Ascending aorta (tissue), 2 donors: ENCODE data around the gene CRTAP. TPM values are rescaled to one million over a fixed set of nuclear protein-coding genes. Genes with fewer than 3 reads are reported as not detected.
"Not testable (repeated sequence)": the region's sequence is repeated elsewhere in the genome, so short reads cannot be mapped to it uniquely, and the experiment has no call there.

Source experiments
- DNase-seq, 2 donors: peaks; one replicate each; pipeline ENCODE4 v3.0.0-alpha.2; 2019; ENCODE audit warnings: low spot score in 2 of 2
- H3K27ac ChIP-seq, 2 donors: fragments of 200-600 bp; sonication (generic); one replicate each; pipeline ENCODE4 v1.5.1; 2016 to 2017; ENCODE audit warnings: mild to moderate bottlenecking in 1 of 2
- H3K27me3 ChIP-seq: fragments of 200-600 bp; sonication (generic); one replicate; pipeline ENCODE4 v1.5.1; 2017
- H3K36me3 ChIP-seq, 2 donors: fragments of 200-600 bp; sonication (generic); one replicate each; pipeline ENCODE4 v1.5.1; 2016
- H3K4me1 ChIP-seq, 2 donors: fragments of 200-600 bp; sonication (generic); one replicate each; pipeline ENCODE4 v1.5.1; 2016 to 2017; ENCODE audit warnings: mild to moderate bottlenecking in 1 of 2
- H3K4me3 ChIP-seq, 2 donors: fragments of 200-600 bp; sonication (generic); one replicate each; pipeline ENCODE4 v1.5.1; 2016 to 2017; ENCODE audit warnings: mild to moderate bottlenecking in 1 of 2
- H3K9me3 ChIP-seq, 2 donors: fragments of 200-600 bp; sonication (generic); one replicate each; pipeline ENCODE4 v1.5.1; 2016
- CTCF ChIP-seq, 3 experiments: fragments of 200-600 bp in 2 of 3; fragments of 450-650 bp in 1 of 3; sonication (generic) in 2 of 3; IDR thresholded peaks; one replicate each; pipeline ENCODE4 v1.5.1; 2016 to 2019; ENCODE audit warnings: antibody characterized with exemption in 3 of 3, mild to moderate bottlenecking in 1 of 3, moderate library complexity in 1 of 3
- intact Hi-C: fragments of 100-400 bp; cut with DNase I; formaldehyde crosslinking; loops from one replicate; pipeline ENCODE4 v1.15.1; 2023
- total RNA-seq: library from RNA; depleted of rRNA; stranded (reverse); fragments of >200 nt; gene quantifications from one replicate; pipeline ENCODE4 v1.1.0, GENCODE V29; 2016

Gene CRTAP
- total RNA-seq, 1 donor from 2014 or later, result 300 TPM

GRCh38 chr3:33100229-33100628, 13.6 kb upstream of the CRTAP start:
- DNase-seq, result no peak
- peaks cover 0 to 9% of the 10 kb centered on the region in 2 donors for H3K4me1 ChIP-seq
- H3K4me3 ChIP-seq, result no peak overlapping the region
- H3K27ac ChIP-seq, result no peak overlapping the region
- H3K9me3 ChIP-seq, result no peaks in the 10 kb centered on the region
- no peak for TF ChIP-seq CTCF (IDR thresholded peaks at IDR 0.05)
- intact Hi-C loops, result no loop called here
- no peaks in the 10 kb centered on the region for H3K27me3 ChIP-seq
- no peaks in the 10 kb centered on the region for H3K36me3 ChIP-seq

- no peak for DNase-seq
- Histone ChIP-seq H3K27me3 (no peaks in the 10 kb centered on the region), H3K4me3 (no peak overlapping the region), H3K36me3 (no peaks in the 10 kb centered on the region), H3K9me3 (no peaks in the 10 kb centered on the region), H3K27ac (no peak overlapping the region), H3K4me1 (no peaks in the 10 kb centered on the region)
- intact Hi-C loops, result no loop called here
- no peak for TF ChIP-seq CTCF (IDR thresholded peaks at IDR 0.05)
Measured at GRCh38 chr3:33103034-33103433, 10.8 kb upstream of the CRTAP start.

GRCh38 chr3:33103480-33103879, 10.3 kb upstream of the CRTAP start:
- intact Hi-C loops, result no loop called here
- H3K36me3 ChIP-seq, result no peaks in the 10 kb centered on the region
- no peaks in the 10 kb centered on the region for H3K9me3 ChIP-seq
- no peak for TF ChIP-seq CTCF (IDR thresholded peaks at IDR 0.05)
- no peaks in the 10 kb centered on the region for H3K27me3 ChIP-seq
- no peak overlapping the region for H3K27ac ChIP-seq
- no peaks in the 10 kb centered on the region for H3K4me1 ChIP-seq
- no peak for DNase-seq
- H3K4me3 ChIP-seq, result no peak overlapping the region

GRCh38 chr3:33104803-33105202, 9.0 kb upstream of the CRTAP start:
- Histone ChIP-seq H3K27ac (no peak overlapping the region), H3K27me3 (no peaks in the 10 kb centered on the region), H3K9me3 (no peaks in the 10 kb centered on the region), H3K36me3 (no peaks in the 10 kb centered on the region), H3K4me1 (no peaks in the 10 kb centered on the region), H3K4me3 (no peak overlapping the region)
- TF ChIP-seq CTCF (IDR thresholded peaks at IDR 0.05), result no peak
- intact Hi-C loops, result no loop called here
- no peak for DNase-seq

GRCh38 chr3:33105341-33105948, 8.4 kb upstream of the CRTAP start:
- intact Hi-C loops, result no loop called here
- H3K4me1 ChIP-seq, result no peaks in the 10 kb centered on the region
- H3K9me3 ChIP-seq, result no peaks in the 10 kb centered on the region
- DNase-seq, result no peak
- no peaks in the 10 kb centered on the region for H3K27me3 ChIP-seq
- no peaks in the 10 kb centered on the region for H3K36me3 ChIP-seq
- H3K4me3 ChIP-seq, result no peak overlapping the region
- H3K27ac ChIP-seq, result no peak overlapping the region
- TF ChIP-seq CTCF (IDR thresholded peaks at IDR 0.05), result no peak

GRCh38 chr3:33106854-33107253, 7.0 kb upstream of the CRTAP start:
- H3K9me3 ChIP-seq, H3K4me1 ChIP-seq, intact Hi-C loops, H3K36me3 ChIP-seq, H3K27me3 ChIP-seq, DNase-seq, H3K4me3 ChIP-seq, H3K27ac ChIP-seq: not testable (repeated sequence)
